ENCODE data around the gene SH3GLB2.
"Not testable (repeated sequence)": the region's sequence is repeated elsewhere in the genome, so short reads cannot be mapped to it uniquely, and the experiment has no call there.

Gene SH3GLB2

GRCh38 chr9:129054163-129054851 is 26.2 kb upstream of the SH3GLB2 start:
- in situ Hi-C loops (cut with MboI; ENCODE audit: low sequenced_read_pairs): no loop called here

DNA sequence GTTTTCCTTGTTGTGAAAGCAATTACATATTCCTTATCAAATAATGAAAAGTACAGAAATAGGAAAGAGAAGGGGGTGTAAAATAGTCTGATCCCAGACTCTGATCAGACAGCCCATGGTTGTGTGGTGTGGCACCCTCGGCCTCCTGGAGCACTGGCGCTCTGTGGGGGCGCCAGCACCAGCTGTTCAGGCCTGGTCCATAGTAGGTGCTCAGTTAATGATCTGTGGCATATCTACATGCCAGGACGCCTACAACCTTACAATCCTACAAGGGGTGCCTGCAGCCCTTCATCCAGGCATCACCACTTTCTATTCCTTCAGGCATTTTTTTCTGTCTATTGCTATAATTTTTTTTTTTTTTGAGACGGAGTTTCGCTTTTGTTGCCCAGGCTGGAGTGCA is 24.9 kb upstream of the SH3GLB2 start:
- in situ Hi-C loops (cut with MboI; ENCODE audit: low sequenced_read_pairs): no loop called here

- in situ Hi-C loops (cut with MboI; ENCODE audit: low sequenced_read_pairs): no loop called here
Measured at GRCh38 chr9:129052592-129052991, 24.5 kb upstream of the SH3GLB2 start.

DNA sequence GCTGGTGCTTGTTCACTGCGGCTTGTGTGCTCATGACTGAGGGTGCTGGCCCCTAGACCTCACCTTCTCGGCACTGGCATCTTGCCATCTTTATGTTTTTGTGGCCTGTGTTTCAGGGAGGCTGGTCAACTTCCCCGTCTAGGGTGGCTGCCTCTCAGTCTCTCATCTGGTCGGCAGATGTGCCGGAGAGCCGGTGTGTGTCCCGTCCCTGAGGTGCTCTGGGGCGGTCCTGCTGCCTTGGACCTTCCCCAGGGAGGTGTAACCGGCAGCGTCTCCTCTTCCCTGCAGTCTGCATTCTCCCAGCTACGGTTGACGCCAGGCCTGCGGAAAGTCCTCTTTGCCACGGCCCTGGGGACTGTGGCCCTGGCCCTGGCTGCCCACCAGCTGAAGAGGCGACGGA is 13.9 kb upstream of the SH3GLB2 start:
- in situ Hi-C loops (cut with MboI; ENCODE audit: low sequenced_read_pairs): no loop called here

DNA sequence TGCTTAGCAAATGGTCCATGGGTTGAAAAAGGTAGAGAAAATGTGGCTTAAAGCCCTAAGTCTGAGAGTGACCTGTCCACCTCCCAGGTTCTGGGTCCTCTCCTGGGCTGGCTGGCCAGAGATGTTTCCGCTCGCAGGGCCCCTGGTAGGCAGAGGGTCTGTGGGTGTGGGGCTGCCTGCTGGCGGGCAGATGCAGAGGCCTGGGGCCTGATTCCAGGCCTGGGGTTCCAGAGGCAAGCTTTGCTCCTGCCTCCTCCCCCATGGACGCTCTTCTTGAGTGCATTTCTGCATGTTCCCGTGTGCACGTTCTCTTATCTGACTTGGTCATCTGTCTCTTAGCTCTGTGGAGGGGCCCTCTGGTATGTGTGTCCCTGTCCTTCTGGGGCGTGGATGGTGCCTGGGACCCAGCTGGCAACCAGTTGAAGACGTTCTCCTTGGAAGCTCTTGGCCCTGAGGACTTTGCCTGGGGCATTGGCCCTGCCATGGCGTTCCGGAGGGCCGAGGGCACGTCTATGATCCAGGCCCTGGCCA is 12.0 kb upstream of the SH3GLB2 start:
- in situ Hi-C loops (cut with MboI; ENCODE audit: low sequenced_read_pairs): no loop called here

GRCh38 chr9:129038109-129038852 is 10.2 kb upstream of the SH3GLB2 start:
- in situ Hi-C loops (cut with MboI; ENCODE audit: low sequenced_read_pairs): no loop called here

DNA sequence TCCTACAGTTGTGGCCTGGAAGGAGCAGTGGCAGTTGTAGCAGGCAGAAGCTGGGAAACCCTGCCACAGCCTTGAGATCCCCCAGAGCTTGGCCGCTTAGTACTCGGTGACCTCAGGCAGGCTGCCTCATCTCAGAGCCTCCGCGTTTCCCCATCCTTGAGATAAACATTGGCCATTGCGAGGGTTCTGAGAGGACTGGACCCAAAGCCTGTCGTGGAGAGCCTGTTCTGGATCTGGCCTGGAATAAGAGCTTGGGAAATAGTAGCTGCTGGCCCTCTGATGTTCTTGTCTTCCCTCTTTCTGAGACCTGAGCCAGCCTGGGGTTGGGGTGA is 9.6 kb upstream of the SH3GLB2 start:
- in situ Hi-C loops (cut with MboI; ENCODE audit: low sequenced_read_pairs): no loop called here

DNA sequence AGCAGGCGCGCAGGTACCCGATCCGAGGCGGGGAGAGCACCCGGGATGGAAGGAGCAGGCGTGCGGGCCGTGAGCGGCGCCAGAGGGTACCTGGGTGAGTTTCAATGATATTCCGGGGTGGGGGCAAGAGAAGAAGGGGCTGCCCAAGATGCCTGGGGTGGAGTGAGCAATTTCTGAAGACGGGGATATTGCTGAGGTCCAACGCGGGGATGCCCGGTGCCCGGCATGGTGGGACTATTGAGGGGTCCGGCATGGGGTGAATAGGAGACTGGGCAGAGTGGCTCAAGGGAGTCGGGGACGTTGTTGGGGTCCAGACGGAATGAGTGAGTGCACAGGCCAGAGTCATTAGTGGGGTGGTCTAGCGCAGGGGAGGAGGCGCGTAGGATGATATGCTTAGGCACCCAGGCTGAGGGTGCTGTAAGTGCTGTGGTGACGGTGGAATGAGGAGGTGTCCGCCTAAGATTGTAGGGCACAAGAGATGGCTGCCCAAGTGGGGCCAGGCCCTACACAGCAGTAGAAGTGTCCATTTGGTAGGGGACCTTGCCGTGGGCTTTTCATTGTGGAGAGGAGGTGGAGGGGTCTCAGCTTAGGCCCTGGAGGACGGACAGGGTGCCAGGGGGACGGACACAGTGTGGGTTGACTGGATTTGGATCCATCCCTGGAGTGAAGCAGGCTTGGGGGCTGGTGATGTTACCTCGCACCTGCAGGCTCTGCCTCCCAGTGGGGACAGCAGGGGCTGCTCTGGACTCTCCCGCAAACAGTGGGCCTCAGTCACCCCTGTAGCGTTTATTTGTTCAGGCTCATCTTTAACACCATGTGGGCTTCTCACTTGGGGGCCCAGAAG is 9.0 kb upstream of the SH3GLB2 start:
- in situ Hi-C loops (cut with MboI; ENCODE audit: low sequenced_read_pairs): no loop called here

DNA sequence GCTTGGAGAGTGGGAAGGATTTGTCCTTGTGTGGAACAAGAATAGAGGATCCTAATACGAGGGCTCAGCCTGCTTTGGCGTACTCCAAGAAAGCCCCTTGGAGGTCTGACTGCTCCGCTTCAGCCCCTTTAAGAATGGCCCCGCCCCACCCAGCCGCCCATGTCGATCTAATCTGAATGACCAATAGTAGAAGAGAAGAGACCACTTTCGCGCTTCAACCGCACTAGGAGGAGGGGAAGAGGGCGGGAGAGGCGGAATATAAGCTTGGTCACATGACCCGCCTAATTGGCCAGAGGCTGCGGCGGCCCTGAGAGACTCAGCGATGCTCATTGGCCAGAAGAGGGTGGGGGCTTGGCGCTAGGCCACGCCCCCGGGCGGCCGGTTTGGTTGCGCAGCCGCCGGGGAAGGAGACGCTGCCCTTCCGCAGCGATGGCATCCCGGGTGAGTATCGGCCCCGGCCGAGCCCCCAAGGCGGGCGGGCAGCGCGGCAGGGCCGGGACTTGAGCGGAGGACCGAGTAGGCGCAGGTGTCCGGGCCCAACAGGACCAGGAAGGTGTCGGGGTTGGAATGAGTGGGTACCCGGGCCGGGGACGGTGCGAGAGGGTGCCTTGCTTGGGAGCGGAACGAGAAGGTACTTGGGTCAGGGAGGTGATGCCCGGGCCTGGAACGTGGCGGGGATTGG is 8.3 kb upstream of the SH3GLB2 start, which contains the start of gene MIGA2:
Gene MIGA2 (plus strand): TSS at position 386 of the 682 bp plus-strand sequence. CDS start 3,969 bp downstream, outside the sequence.
- in situ Hi-C loops (cut with MboI; ENCODE audit: low sequenced_read_pairs): no loop called here

- in situ Hi-C loops (cut with MboI; ENCODE audit: low sequenced_read_pairs): not testable (repeated sequence)
Measured at GRCh38 chr9:129035838-129036237, 7.7 kb upstream of the SH3GLB2 start.

DNA sequence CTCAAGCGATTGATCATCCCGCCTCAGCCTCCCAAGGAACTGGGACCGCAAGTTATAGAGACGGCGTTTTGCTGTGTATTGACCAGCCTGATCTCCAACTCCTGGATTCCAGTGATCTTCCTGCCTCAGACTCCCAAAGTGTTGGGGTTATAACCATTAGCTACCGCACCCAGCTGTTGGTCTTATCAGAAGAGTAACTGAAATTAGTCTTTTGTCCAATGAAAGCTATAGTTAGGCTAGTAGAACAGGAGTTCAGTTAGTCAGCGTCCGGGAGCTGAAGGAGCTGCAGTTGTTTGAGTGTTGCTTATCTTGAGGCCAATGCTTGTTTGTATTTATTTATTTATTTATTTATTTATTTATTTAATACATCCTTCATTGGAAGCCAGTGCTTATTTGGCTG is 5.1 kb upstream of the SH3GLB2 start:
- in situ Hi-C loops (cut with MboI; ENCODE audit: low sequenced_read_pairs): no loop called here

GRCh38 chr9:129032541-129033159 is 4.5 kb upstream of the SH3GLB2 start:
- in situ Hi-C loops (cut with MboI; ENCODE audit: low sequenced_read_pairs): no loop called here

- in situ Hi-C loops (cut with MboI; ENCODE audit: low sequenced_read_pairs): no loop called here
Measured at GRCh38 chr9:129031514-129031913, 3.4 kb upstream of the SH3GLB2 start.

- in situ Hi-C loops (cut with MboI; ENCODE audit: low sequenced_read_pairs): no loop called here
Measured at GRCh38 chr9:129030191-129030590, 2.1 kb upstream of the SH3GLB2 start.

DNA sequence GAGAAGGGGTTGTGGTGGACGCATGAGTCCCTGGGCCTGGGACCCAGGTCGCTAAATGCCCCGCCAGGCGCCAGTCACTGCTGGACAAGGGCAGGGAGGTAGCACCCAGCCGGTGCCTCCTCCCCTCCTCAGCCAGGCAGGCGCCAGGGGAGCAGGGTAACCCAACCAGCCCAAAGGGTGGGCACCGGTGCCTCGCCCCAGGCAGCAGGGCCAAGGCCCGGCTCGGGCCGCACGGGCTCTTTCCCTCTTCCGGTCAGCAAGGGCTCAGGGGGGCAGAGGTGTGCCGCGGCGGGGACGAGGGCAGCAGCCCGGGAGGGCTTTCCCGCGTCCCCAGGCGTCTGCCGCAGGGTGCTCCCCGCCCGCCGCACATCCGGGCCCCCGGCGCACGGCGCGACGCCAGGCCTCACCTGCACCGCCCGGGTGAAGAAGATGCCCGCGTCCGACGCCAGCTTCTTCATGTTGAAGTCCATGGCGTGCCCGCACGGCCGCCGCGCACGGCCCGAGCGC is 393 bp downstream of the SH3GLB2 start:
- in situ Hi-C loops (cut with MboI; ENCODE audit: low sequenced_read_pairs): no loop called here

GRCh38 chr9:129027224-129027684 is 877 bp downstream of the SH3GLB2 start:
- in situ Hi-C loops (cut with MboI; ENCODE audit: low sequenced_read_pairs): no loop called here

DNA sequence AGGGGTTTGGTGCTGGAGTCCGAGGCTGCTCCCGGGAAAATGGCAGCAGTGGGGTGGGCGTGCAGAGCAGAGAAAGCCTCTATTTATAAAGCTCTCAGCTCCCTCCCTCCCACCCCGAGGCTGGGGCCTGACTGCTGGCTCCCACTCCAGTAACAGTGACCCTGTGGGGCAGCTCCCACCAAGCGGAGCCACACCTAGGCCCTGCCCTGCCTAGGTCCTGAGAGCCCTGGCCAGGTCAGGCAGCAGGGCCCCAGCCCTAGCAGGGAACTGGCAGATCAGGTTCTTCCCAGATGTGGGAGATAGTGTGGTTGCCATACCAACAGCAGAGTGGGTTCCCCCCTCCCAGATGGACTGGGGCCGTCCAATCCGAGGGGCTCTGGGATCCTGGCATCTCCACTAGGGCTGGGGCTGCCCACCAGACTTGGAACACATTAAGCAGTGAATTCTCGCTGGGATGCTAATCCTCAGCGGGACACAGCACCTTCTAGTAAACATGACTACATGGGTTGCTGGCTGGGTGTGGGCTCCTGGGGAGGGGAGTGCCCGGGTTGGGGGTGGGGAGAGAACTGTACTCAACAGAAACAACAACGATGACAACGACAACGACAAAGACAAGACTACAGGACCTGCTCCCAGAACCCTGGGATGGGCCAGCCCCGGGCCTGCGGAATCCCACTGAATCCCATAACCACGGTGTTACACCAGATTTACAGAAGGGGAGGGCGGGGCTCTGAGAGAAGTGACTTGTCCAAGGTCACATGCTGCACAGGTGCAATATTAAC is 1.5 kb downstream of the SH3GLB2 start:
- in situ Hi-C loops (cut with MboI; ENCODE audit: low sequenced_read_pairs): no loop called here

- in situ Hi-C loops (cut with MboI; ENCODE audit: low sequenced_read_pairs): no loop called here
Measured at GRCh38 chr9:129023908-129024233, 4.3 kb downstream of the SH3GLB2 start.

Measured in hTERT RPE-1 (cell line).